SKM-1 treated with dmso at 0.1 percent for 144 hours (cell line): Measurements from ENCODE around the gene RABEP2.
A peak's percentile ranks its signal among the peaks of the same experiment; 100 is the strongest.
"Not testable (repeated sequence)": the region's sequence is repeated elsewhere in the genome, so short reads cannot be mapped to it uniquely, and the experiment has no call there.

Experiments
- DNase-seq: peaks from one replicate; lab custom pipeline; 2025; ENCODE audit not compliant: unreplicated experiment; lab: John Stamatoyannopoulos, UW

RABEP2 gene

GRCh38 chr16:28924762-28925385, at the start of gene RABEP2:
TSS of gene RABEP2 (minus strand) at chr16:28925238. CDS start at chr16:28925163, 75 bp downstream.
- peak; percentile 88 for DNase-seq

GRCh38 chr16:28974437-28975157, 49.6 kb upstream of the RABEP2 start, which contains the start of gene SPNS1:
TSS of gene SPNS1 (plus strand) at chr16:28974778. CDS start at chr16:28975152, 374 bp downstream.
- peak; percentile 87 for DNase-seq

- DNase-seq = no peak
Measured at GRCh38 chr16:28974007-28974436, 49.0 kb upstream of the RABEP2 start.

GRCh38 chr16:28969696-28970095, 44.7 kb upstream of the RABEP2 start:
- not testable (repeated sequence) for DNase-seq

- DNase-seq = no peak
Measured at GRCh38 chr16:28967156-28967555, 42.1 kb upstream of the RABEP2 start.

GRCh38 chr16:28964496-28964895, 39.5 kb upstream of the RABEP2 start:
- no peak for DNase-seq

- no peak for DNase-seq
Measured at GRCh38 chr16:28964072-28964471, 39.0 kb upstream of the RABEP2 start.

- DNase-seq = no peak
Measured at GRCh38 chr16:28958836-28959235, 33.8 kb upstream of the RABEP2 start.

- DNase-seq = no peak
Measured at GRCh38 chr16:28958216-28958615, 33.2 kb upstream of the RABEP2 start.

GRCh38 chr16:28951410-28951943, 26.4 kb upstream of the RABEP2 start:
- DNase-seq = no peak

GRCh38 chr16:28950648-28951409, 25.8 kb upstream of the RABEP2 start, which contains the start of gene NFATC2IP:
TSS of gene NFATC2IP (plus strand) at chr16:28950937. CDS start at chr16:28951012, 75 bp downstream.
- peak; percentile 99 for DNase-seq

GRCh38 chr16:28946681-28947080, 21.6 kb upstream of the RABEP2 start:
- no peak for DNase-seq

GRCh38 chr16:28943281-28943680, 18.2 kb upstream of the RABEP2 start:
- no peak for DNase-seq

GRCh38 chr16:28939825-28940224, 14.8 kb upstream of the RABEP2 start:
- not testable (repeated sequence) for DNase-seq

- DNase-seq = no peak
Measured at GRCh38 chr16:28938721-28939120, 13.7 kb upstream of the RABEP2 start.

GRCh38 chr16:28937222-28937876, 12.3 kb upstream of the RABEP2 start:
- no peak for DNase-seq

- no peak for DNase-seq
Measured at GRCh38 chr16:28936784-28937155, 11.7 kb upstream of the RABEP2 start.

- DNase-seq = peak; percentile 95
Measured at GRCh38 chr16:28935924-28936783, 11.1 kb upstream of the RABEP2 start.

- no peak for DNase-seq
Measured at GRCh38 chr16:28935346-28935745, 10.3 kb upstream of the RABEP2 start.

GRCh38 chr16:28933171-28933570, 8.1 kb upstream of the RABEP2 start:
- DNase-seq = no peak
